Measurements from ENCODE around the gene SLC22A16. TPM values are rescaled to one million over a fixed set of nuclear protein-coding genes. Genes with fewer than 3 reads are reported as not detected.

Gene SLC22A16
- total and polyA plus RNA-seq, 2 of the 8 experiments (the other 6 are each of a cell fraction or from before 2014, with no cell fraction given) = not detected

DNA sequence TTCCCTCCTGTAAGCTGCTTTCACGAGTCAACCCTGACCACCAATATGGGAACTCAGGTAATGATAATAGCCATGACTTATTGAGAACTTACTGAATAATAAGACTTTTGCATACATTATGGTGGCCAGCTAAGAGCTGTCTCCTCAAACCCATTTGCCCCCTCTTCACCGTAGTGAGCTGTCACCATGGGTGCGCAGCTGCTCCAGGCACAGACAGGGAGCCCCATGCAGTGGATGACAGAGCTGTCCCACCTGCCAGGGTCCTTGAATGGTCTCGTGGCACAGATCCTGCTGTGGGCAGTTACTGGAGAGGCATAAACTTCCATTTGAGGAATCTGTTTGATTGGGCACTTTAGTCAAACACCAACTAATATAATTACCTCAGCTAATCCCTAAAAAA lies 1.9 kb downstream of the SLC22A16 start:
- DNase-seq (ENCODE audit: low read depth in 1 of 2, low spot score in 2 of 2) = peak in 1 of 2 experiments; percentile 19
- CTCF ChIA-PET (ENCODE audit: partially characterized antibody) = interaction anchor here (1.3 to 1.8 kb wide), 2 partner anchors 9 to 54 kb away, joined by 3 read pairs; no protein-coding TSS in a partner anchor
- no peak overlapping the region for H3K18ac ChIP-seq (ENCODE audit: extremely low read depth, low read length)
- H4K8ac ChIP-seq (ENCODE audit: extremely low read depth, insufficient read depth, low read length) = no peak overlapping the region
- H3K4ac ChIP-seq (replicated peaks; ENCODE audit: insufficient read length, low read depth, low read length) = no peak overlapping the region
- H4K91ac ChIP-seq (replicated peaks; ENCODE audit: insufficient read length, low read length) = no peak overlapping the region
- no peak overlapping the region for H2BK20ac ChIP-seq (ENCODE audit: low read length)
- H3K27me3 ChIP-seq (replicated peaks in 1 of 4; ENCODE audit: control insufficient read depth in 3 of 4, extremely low read depth in 1 of 4, insufficient read depth in 3 of 4, low read length in 3 of 4) = no peaks in the 10 kb centered on the region
- no peak for FAIRE-seq
- no peaks in the 10 kb centered on the region for H3K79me2 ChIP-seq (ENCODE audit: control insufficient read depth in 1 of 2, insufficient read depth in 2 of 2, low read length in 2 of 2)
- 99% methylated on average over 4 of the region's 4 CpGs; no CpG with 5 or more reads in 1 of the 2 experiments for WGBS, 2 experiments (ENCODE audit: extremely low coverage in 1 of 2, insufficient coverage in 1 of 2, insufficient read length in 1 of 2, insufficient replicate concordance in 2 of 2, low coverage in 1 of 2, low lambda C conversion rate in 2 of 2, missing lambda C conversion rate in 1 of 2)
- no peak overlapping the region for H2AFZ ChIP-seq (ENCODE audit: low read length)
- no peak overlapping the region for H2BK12ac ChIP-seq (ENCODE audit: low read depth, low read length)
- no peaks in the 10 kb centered on the region for H4K20me1 ChIP-seq (replicated peaks in 1 of 2; ENCODE audit: control insufficient read depth in 1 of 2, insufficient read depth in 2 of 2, low read length in 2 of 2)
- H2BK120ac ChIP-seq (replicated peaks; ENCODE audit: low read depth, low read length) = no peak overlapping the region
- H2BK15ac ChIP-seq (ENCODE audit: low read length) = no peak overlapping the region
- H3K56ac ChIP-seq (replicated peaks; ENCODE audit: insufficient read length, low read depth, low read length) = no peak overlapping the region
- H3K4me1 ChIP-seq (replicated peaks in 1 of 4; ENCODE audit: control insufficient read depth in 3 of 4, insufficient read depth in 4 of 4, low read length in 3 of 4) = no peaks in the 10 kb centered on the region
- no peak overlapping the region for H3K14ac ChIP-seq (ENCODE audit: insufficient read length)
- no peak overlapping the region for H2BK5ac ChIP-seq (ENCODE audit: low read depth, low read length)
- no peak overlapping the region for H2AK5ac ChIP-seq (ENCODE audit: low read depth, low read length)
- H3K36me3 ChIP-seq (ENCODE audit: control insufficient read depth in 2 of 4, insufficient read depth in 4 of 4, low read length in 3 of 4) = no peaks in the 10 kb centered on the region
- H3K23me2 ChIP-seq (ENCODE audit: low read depth, low read length) = no peaks in the 10 kb centered on the region; the same call in 1 of the 2 replicates
- H3K79me1 ChIP-seq (ENCODE audit: low read depth, low read length) = no peaks in the 10 kb centered on the region
- no peak overlapping the region for H3K27ac ChIP-seq (ENCODE audit: low read depth, low read length)
- no peak overlapping the region for H3K4me3 ChIP-seq (ENCODE audit: extremely low read depth in 1 of 4, insufficient read depth in 2 of 4, low read depth in 3 of 4, low read length in 4 of 4)
- TF ChIP-seq MAFK (IDR thresholded peaks at IDR 0.05; ENCODE audit: low read depth, low read length) (no peak), TCF12 (IDR thresholded peaks at IDR 0.05; ENCODE audit: low read depth, low read length) (no peak), SRF (IDR thresholded peaks at IDR 0.05; ENCODE audit: low read depth, low read length) (no peak), SIRT6 (IDR thresholded peaks at IDR 0.05; ENCODE audit: low read length) (no peak), HDAC6 (IDR thresholded peaks at IDR 0.05; ENCODE audit: low read depth, low read length) (no peak), GTF2F1 (IDR thresholded peaks at IDR 0.05; ENCODE audit: borderline replicate concordance, low read depth, low read length) (no peak), SP2 (IDR thresholded peaks at IDR 0.05; ENCODE audit: low read length) (no peak), CREB1 (IDR thresholded peaks at IDR 0.05) (no peak), KDM5A (IDR thresholded peaks at IDR 0.05; ENCODE audit: low read length) (no peak), SP1 (IDR thresholded peaks at IDR 0.05; ENCODE audit: low read depth, low read length) (no peak), RAD21 (IDR thresholded peaks at IDR 0.05 in 1 of 2, conservative IDR thresholded peaks at IDR 0.05 in 1 of 2; ENCODE audit: low read depth in 2 of 2, low read length in 2 of 2) (no peak), RFX5 (IDR thresholded peaks at IDR 0.05; ENCODE audit: borderline replicate concordance, low read depth, low read length) (no peak), CHD1 (IDR thresholded peaks at IDR 0.05; ENCODE audit: low read depth, low read length) (no peak)
- H3K23ac ChIP-seq (ENCODE audit: insufficient read length) = no peak overlapping the region
- peaks cover 3 to 6% of the 10 kb centered on the region in 2 experiments; a peak in 1 of 4 replicates for H3K9me3 ChIP-seq (ENCODE audit: insufficient read depth in 2 of 2, low read depth in 1 of 2, low read length in 1 of 2)
- no peak overlapping the region for H3K4me2 ChIP-seq (ENCODE audit: insufficient read depth in 1 of 2, low read depth in 2 of 2, low read length in 2 of 2)
- no peak overlapping the region for H4K5ac ChIP-seq (ENCODE audit: insufficient read length, low read depth, low read length)
- POLR2A ChIA-PET (ENCODE audit: partially characterized antibody) = no interaction called here
- H3K9ac ChIP-seq (replicated peaks in 1 of 4; ENCODE audit: extremely low read depth in 1 of 4, low read depth in 3 of 4, low read length in 3 of 4) = no peak overlapping the region
